Left hindlimb (tissue), 1 donor: ENCODE results near the gene PGAM1.
"Not testable (repeated sequence)": the region's sequence is repeated elsewhere in the genome, so short reads cannot be mapped to it uniquely, and the experiment has no call there.

Source experiments
- DNase-seq: peaks from one replicate; pipeline ENCODE4 v3.0.0-alpha.2; 2018

Gene PGAM1

GRCh38 chr10:97408496-97408992, 17.4 kb upstream of the PGAM1 start:
- DNase-seq, result no peak

GRCh38 chr10:97411406-97411805, 14.6 kb upstream of the PGAM1 start:
- DNase-seq, result no peak

- no peak for DNase-seq
These were observed 13.1 kb upstream of the PGAM1 start for GRCh38 chr10:97412891-97413304.

GRCh38 chr10:97416565-97416964, 9.4 kb upstream of the PGAM1 start:
- no peak for DNase-seq

- DNase-seq, result not testable (repeated sequence)
These were observed 2.3 kb upstream of the PGAM1 start for GRCh38 chr10:97423757-97424098.

GRCh38 chr10:97426776-97427570, 982 bp downstream of the PGAM1 start:
- no peak for DNase-seq

- no peak for DNase-seq
These were observed 1.7 kb downstream of the PGAM1 start for GRCh38 chr10:97427571-97428179.

GRCh38 chr10:97428572-97428981, 2.6 kb downstream of the PGAM1 start:
- DNase-seq, result no peak

GRCh38 chr10:97434055-97434454, 8.1 kb downstream of the PGAM1 start:
- no peak for DNase-seq

GRCh38 chr10:97434557-97434956, 8.6 kb downstream of the PGAM1 start:
- no peak for DNase-seq

- no peak for DNase-seq
These were observed 9.2 kb downstream of the PGAM1 start for GRCh38 chr10:97435211-97435610.

- DNase-seq, result no peak
These were observed 16.3 kb downstream of the PGAM1 start for GRCh38 chr10:97442277-97442676.

- DNase-seq, result no peak
These were observed 18.2 kb downstream of the PGAM1 start for GRCh38 chr10:97444212-97444611.

- no peak for DNase-seq
These were observed 19.3 kb downstream of the PGAM1 start for GRCh38 chr10:97445357-97445721.

GRCh38 chr10:97445722-97446639, 20.0 kb downstream of the PGAM1 start, which contains the start of the genes EXOSC1 and ZDHHC16:
TSS of gene EXOSC1 (minus strand) at chr10:97446006. CDS start at chr10:97445985, 21 bp downstream.
TSS of gene ZDHHC16 (plus strand) at chr10:97446175. CDS start at chr10:97451676, 5,501 bp downstream.
- DNase-seq, result peak; percentile 96

- DNase-seq, result no peak
These were observed 24.8 kb downstream of the PGAM1 start for GRCh38 chr10:97450828-97451227.

- DNase-seq, result no peak
These were observed 25.6 kb downstream of the PGAM1 start for GRCh38 chr10:97451605-97452004.

GRCh38 chr10:97452352-97452751, 26.4 kb downstream of the PGAM1 start:
- no peak for DNase-seq

- DNase-seq, result no peak
These were observed 28.5 kb downstream of the PGAM1 start for GRCh38 chr10:97454330-97455036.

- DNase-seq, result no peak
These were observed 30.2 kb downstream of the PGAM1 start for GRCh38 chr10:97456034-97456685.

- no peak for DNase-seq
These were observed 30.7 kb downstream of the PGAM1 start for GRCh38 chr10:97456686-97457065.

GRCh38 chr10:97459111-97459510, 33.1 kb downstream of the PGAM1 start:
- DNase-seq, result no peak
